Epithelial cell of esophagus (primary cell): ENCODE results near the gene FARP1.

ENCODE experiments used
- DNase-seq: peaks from one replicate; pipeline ENCODE4 v3.0.0; 2010; ENCODE audit warnings: low read depth
- H3K4me3 ChIP-seq: 2 replicates; pipeline ENCODE4 v1.5.1; 2011; ENCODE audit warnings: mild to moderate bottlenecking, low read length, control low read depth
- TF ChIP-seq, protein P1 (sequence below): IDR thresholded peaks from 2 replicates; pipeline ENCODE4 v1.5.1; 2011; ENCODE audit warnings: low read depth, mild to moderate bottlenecking, low read length, control low read depth, inconsistent platforms; ENCODE audit not compliant: insufficient read depth; ENCODE audit errors: missing control alignments

Gene FARP1

DNA sequence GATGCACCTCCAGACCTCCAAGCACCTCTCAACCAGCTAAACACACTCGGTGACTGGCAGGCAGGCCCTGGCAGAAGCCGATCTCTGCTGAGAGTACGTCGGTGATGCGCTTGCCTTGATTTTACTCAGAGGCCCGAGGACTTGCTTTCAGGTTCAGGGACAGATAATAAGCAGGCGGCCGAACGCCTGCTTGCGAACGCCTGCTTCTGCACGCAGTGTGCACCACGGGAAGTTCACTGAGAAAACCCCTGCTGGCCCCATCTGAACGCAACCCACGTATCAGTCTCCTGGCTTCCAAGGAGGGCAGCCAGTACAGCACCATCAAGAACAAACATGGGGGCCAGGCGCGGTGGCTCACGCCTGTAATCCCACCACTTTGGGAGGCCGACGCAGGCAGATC is 326.0 kb downstream of the FARP1 start:
- H3K4me3 ChIP-seq, result no peak overlapping the region
- no peak for DNase-seq
- TF ChIP-seq, protein P1, sequence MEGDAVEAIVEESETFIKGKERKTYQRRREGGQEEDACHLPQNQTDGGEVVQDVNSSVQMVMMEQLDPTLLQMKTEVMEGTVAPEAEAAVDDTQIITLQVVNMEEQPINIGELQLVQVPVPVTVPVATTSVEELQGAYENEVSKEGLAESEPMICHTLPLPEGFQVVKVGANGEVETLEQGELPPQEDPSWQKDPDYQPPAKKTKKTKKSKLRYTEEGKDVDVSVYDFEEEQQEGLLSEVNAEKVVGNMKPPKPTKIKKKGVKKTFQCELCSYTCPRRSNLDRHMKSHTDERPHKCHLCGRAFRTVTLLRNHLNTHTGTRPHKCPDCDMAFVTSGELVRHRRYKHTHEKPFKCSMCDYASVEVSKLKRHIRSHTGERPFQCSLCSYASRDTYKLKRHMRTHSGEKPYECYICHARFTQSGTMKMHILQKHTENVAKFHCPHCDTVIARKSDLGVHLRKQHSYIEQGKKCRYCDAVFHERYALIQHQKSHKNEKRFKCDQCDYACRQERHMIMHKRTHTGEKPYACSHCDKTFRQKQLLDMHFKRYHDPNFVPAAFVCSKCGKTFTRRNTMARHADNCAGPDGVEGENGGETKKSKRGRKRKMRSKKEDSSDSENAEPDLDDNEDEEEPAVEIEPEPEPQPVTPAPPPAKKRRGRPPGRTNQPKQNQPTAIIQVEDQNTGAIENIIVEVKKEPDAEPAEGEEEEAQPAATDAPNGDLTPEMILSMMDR, result no peak

DNA sequence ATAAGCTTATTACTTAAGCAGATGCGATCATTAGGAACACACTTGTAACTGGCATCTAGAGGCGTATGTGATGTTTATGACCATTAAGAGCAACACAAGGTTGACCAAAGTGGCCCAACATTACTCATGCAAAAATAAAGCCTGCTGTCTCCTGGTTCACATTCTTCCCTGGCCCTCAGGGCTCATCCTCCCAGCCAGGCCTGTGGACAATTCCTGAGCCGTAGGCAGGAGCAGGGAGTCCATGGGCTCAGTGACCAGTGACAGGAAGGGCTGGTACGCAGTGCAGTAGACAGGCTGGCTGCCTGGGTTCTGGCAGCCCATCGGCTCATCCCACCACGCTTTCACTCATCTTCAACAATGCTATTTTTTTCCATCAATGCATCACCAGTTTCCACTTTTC is 328.0 kb downstream of the FARP1 start:
- DNase-seq, result no peak
- no peak overlapping the region for H3K4me3 ChIP-seq
- TF ChIP-seq, protein P1, result no peak

DNA sequence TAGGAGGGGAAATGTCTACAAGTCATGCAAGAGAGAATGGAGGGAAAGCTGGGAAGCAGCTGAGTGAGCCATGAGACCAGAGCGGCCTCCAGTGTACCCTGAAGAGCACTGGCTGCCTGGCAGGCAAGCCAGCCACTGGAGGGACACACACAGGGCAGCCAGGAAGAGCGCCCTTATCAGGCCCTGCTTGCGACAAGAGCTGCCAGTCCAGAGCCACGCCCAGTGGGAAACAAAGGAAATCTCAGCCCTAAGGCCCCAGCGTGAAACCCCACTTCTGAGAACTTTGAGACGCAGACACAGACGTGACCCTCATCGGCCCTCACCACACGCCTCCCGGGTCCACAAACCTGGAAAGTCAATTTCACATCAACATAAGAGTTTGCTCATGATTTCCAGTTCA is 329.0 kb downstream of the FARP1 start:
- no peak overlapping the region for H3K4me3 ChIP-seq
- DNase-seq, result no peak
- TF ChIP-seq, protein P1, result no peak

DNA sequence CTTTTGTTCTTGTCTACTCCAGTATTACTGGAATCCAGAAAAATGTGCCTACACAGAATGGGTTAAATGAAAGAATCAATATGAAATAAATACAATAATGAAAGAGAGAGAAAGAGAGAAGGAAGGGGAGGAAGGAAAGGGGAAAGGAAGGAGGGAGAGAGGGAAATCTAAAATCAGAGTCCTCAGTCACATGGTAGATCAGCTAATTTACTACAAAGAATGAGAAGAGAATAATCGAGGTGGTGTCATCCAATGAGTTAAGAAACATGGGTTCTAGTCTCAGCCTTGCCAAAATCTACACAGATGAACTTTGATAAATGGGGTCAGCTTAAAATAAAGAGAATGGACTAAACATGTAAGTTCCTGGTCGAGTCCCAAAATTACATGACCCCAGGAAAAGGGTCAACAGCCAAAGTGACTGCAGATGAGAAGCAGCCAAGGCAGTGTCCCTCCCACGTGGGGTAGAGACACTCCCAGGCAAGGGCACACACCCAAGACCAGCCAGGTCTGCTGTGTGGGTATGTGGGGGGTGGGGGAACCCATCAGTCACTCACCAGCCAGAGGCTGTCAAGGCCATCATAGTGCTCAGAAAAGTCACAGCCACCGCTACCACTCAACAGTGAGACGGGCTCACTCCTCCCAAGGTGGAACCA is 330.4 kb downstream of the FARP1 start:
- TF ChIP-seq, protein P1, result no peak
- DNase-seq, result no peak
- no peak overlapping the region for H3K4me3 ChIP-seq

DNA sequence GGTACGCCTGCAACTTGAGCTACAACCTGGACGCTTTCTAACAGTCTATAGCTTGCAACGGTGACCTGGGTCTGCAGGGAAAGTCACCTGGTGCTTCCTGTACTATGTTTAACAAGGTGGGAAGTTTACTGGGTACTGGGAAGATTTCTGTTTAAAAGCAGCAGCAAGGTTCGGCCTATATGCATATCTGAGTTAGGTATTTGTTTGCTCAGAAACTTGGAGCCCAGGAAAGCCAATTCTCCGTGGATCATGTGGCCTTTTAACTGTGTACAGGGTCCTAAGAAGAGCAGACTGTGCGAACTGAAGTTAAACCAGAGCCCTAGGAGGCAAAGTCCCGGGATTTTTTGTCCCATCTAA is 330.9 kb downstream of the FARP1 start:
- H3K4me3 ChIP-seq, result no peak overlapping the region
- no peak for DNase-seq
- TF ChIP-seq, protein P1, result no peak

DNA sequence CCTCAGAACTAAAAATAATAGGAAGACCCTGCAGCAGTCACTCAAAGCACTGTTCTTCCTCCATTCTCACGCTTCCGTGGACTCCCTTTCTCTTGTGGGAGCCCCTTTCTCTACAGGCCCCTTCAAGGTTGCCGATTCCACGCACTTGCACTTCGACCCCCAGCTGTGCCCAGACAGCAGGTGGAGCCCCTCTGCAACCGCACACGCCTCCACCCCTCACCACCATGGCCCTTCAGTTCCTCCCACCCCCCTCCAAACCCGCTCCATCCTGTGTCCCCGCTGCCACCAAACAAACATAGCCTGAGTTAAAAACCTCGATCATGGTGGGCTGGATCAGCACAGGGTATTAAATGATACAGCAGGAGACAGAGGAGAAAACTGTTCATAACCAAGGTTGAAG is 331.4 kb downstream of the FARP1 start:
- DNase-seq, result no peak
- TF ChIP-seq, protein P1, result no peak
- no peak overlapping the region for H3K4me3 ChIP-seq

DNA sequence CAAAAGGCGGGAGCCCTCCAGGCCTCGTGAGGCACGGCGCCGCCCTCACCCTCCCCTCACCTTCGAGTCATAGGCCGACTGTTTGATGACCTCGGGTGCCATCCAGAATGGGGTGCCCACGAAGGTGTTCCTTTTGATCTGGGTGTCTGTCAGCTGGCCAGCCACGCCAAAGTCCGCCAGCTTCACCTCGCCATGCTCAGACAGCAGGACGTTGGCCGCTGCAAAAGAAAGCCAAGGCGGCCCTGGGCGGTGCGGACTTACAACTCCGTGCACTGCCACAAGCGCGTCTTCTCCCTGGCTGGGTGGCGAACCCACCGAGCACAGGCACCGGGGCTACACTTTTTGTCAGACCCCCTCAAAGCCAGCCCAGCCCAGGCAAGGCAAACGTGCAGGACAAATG is 331.9 kb downstream of the FARP1 start:
- no peak for DNase-seq
- TF ChIP-seq, protein P1, result no peak
- H3K4me3 ChIP-seq, result no peak overlapping the region
